COLO829 (cell line): Measurements from ENCODE around the gene URB1.
"Not testable (repeated sequence)": the region's sequence is repeated elsewhere in the genome, so short reads cannot be mapped to it uniquely, and the experiment has no call there.

Source experiments
- DNase-seq: peaks from one replicate; pipeline ENCODE4 v3.0.0; 2012; ENCODE audit warnings: low spot score

URB1 gene

GRCh38 chr21:32297449-32297848 lies 95.4 kb downstream of the URB1 start:
- no peak for DNase-seq

- DNase-seq: no peak
Measured at GRCh38 chr21:32285476-32285875, 107.3 kb downstream of the URB1 start.

- no peak for DNase-seq
Measured at GRCh38 chr21:32282992-32283391, 109.8 kb downstream of the URB1 start.

- no peak for DNase-seq
Measured at GRCh38 chr21:32281531-32281930, 111.3 kb downstream of the URB1 start.

GRCh38 chr21:32279377-32279680 lies 113.5 kb downstream of the URB1 start:
- DNase-seq: no peak

GRCh38 chr21:32278518-32279376 lies 114.1 kb downstream of the URB1 start, which contains the start of gene MIS18A:
Gene MIS18A, minus strand, starts transcription at chr21:32279049. Its CDS starts 35 bp downstream, at chr21:32279014.
- peak; percentile 96 for DNase-seq

GRCh38 chr21:32278103-32278502 lies 114.7 kb downstream of the URB1 start:
- no peak for DNase-seq

GRCh38 chr21:32276671-32277070 lies 116.1 kb downstream of the URB1 start:
- DNase-seq: no peak

- no peak for DNase-seq
Measured at GRCh38 chr21:32270748-32271147, 122.1 kb downstream of the URB1 start.

- DNase-seq: not testable (repeated sequence)
Measured at GRCh38 chr21:32265321-32265720, 127.5 kb downstream of the URB1 start.

GRCh38 chr21:32261929-32262328 lies 130.9 kb downstream of the URB1 start:
- DNase-seq: no peak
